ENCODE data around the gene LRP1.
A peak's percentile ranks its signal among the peaks of the same experiment; 100 is the strongest.

The LRP1 gene

GRCh38 chr12:57213763-57214397 is 85.6 kb downstream of the LRP1 start:
- H3K9me3 ChIP-seq (ENCODE audit: insufficient read depth, low read length), result no peaks in the 10 kb centered on the region
- H3K79me2 ChIP-seq (ENCODE audit: low read length), result no peaks in the 10 kb centered on the region
- H4K20me1 ChIP-seq (ENCODE audit: insufficient read depth, low read length), result peaks cover 4% of the 10 kb centered on the region; the same call in 1 of the 2 replicates
- no peak for TF ChIP-seq EZH2phosphoT487 (IDR thresholded peaks at IDR 0.05; ENCODE audit: low read depth)
- TF ChIP-seq CTCF (IDR thresholded peaks at IDR 0.05; ENCODE audit: low read depth, low read length), result no peak
- peaks cover 49% of the 10 kb centered on the region for H3K4me1 ChIP-seq (ENCODE audit: low read length)
- H2AFZ ChIP-seq (ENCODE audit: low read depth, low read length), result no peak overlapping the region
- peaks cover 47% of the 10 kb centered on the region for H3K27me3 ChIP-seq (ENCODE audit: low read depth, low read length)
- H3K4me3 ChIP-seq (ENCODE audit: low read length), result no peak overlapping the region
- H3K27ac ChIP-seq (ENCODE audit: low read length), result no peak overlapping the region
- no peaks in the 10 kb centered on the region for H3K36me3 ChIP-seq (replicated peaks; ENCODE audit: low read depth, low read length)
- no peak overlapping the region for H3K9ac ChIP-seq (ENCODE audit: low read length)
- peak overlapping the region; percentile 56 for H3K4me2 ChIP-seq (ENCODE audit: low read length)

GRCh38 chr12:57214398-57214781 is 86.1 kb downstream of the LRP1 start:
- no peaks in the 10 kb centered on the region for H3K79me2 ChIP-seq (ENCODE audit: low read length)
- peaks cover 50% of the 10 kb centered on the region for H3K4me1 ChIP-seq (ENCODE audit: low read length)
- H3K27me3 ChIP-seq (ENCODE audit: low read depth, low read length), result peaks cover 52% of the 10 kb centered on the region
- no peak overlapping the region for H3K4me3 ChIP-seq (ENCODE audit: low read length)
- no peak overlapping the region for H2AFZ ChIP-seq (ENCODE audit: low read depth, low read length)
- no peaks in the 10 kb centered on the region for H3K36me3 ChIP-seq (replicated peaks; ENCODE audit: low read depth, low read length)
- no peaks in the 10 kb centered on the region for H3K9me3 ChIP-seq (ENCODE audit: insufficient read depth, low read length)
- no peak overlapping the region for H3K9ac ChIP-seq (ENCODE audit: low read length)
- no peak overlapping the region for H3K27ac ChIP-seq (ENCODE audit: low read length)
- peak overlapping the region; percentile 56 for H3K4me2 ChIP-seq (ENCODE audit: low read length)
- peaks cover 4% of the 10 kb centered on the region; the same call in 1 of the 2 replicates for H4K20me1 ChIP-seq (ENCODE audit: insufficient read depth, low read length)
- peak; percentile 77 for TF ChIP-seq CTCF (IDR thresholded peaks at IDR 0.05; ENCODE audit: low read depth, low read length)
- no peak for TF ChIP-seq EZH2phosphoT487 (IDR thresholded peaks at IDR 0.05; ENCODE audit: low read depth)

- H2AFZ ChIP-seq (ENCODE audit: low read depth, low read length), result no peak overlapping the region
- TF ChIP-seq CTCF (IDR thresholded peaks at IDR 0.05; ENCODE audit: low read depth, low read length), result no peak
- TF ChIP-seq EZH2phosphoT487 (IDR thresholded peaks at IDR 0.05; ENCODE audit: low read depth), result no peak
- no peak overlapping the region for H3K9ac ChIP-seq (ENCODE audit: low read length)
- H3K4me3 ChIP-seq (ENCODE audit: low read length), result no peak overlapping the region
- no peaks in the 10 kb centered on the region for H3K9me3 ChIP-seq (ENCODE audit: insufficient read depth, low read length)
- no peak overlapping the region for H3K4me2 ChIP-seq (ENCODE audit: low read length)
- H3K36me3 ChIP-seq (replicated peaks; ENCODE audit: low read depth, low read length), result no peaks in the 10 kb centered on the region
- no peak overlapping the region for H3K27ac ChIP-seq (ENCODE audit: low read length)
- peaks cover 50% of the 10 kb centered on the region for H3K4me1 ChIP-seq (ENCODE audit: low read length)
- H3K79me2 ChIP-seq (ENCODE audit: low read length), result no peaks in the 10 kb centered on the region
- H4K20me1 ChIP-seq (ENCODE audit: insufficient read depth, low read length), result peaks cover 4% of the 10 kb centered on the region; the same call in 1 of the 2 replicates
- peaks cover 59% of the 10 kb centered on the region for H3K27me3 ChIP-seq (ENCODE audit: low read depth, low read length)
These were observed 86.8 kb downstream of the LRP1 start for GRCh38 chr12:57215065-57215464.

DNA sequence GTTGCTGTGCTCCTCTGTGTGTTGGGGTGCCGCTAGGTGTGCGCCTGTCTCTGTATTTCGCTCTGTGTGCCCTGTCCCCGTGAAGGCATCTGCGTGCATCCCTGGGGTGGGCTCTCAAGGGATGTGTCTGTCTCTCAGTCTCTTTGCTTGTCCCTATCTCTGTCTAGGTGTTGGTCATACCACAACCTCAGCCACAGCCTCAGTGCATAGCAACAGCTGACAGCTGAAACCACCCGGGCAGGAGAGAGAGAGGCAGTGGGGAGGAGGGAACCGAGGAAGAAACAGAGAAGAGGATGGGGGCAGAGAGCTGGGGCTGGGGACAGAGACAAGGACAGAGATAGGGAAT is 87.4 kb downstream of the LRP1 start:
- Histone ChIP-seq H3K27ac (ENCODE audit: low read length) (no peak overlapping the region), H3K79me2 (ENCODE audit: low read length) (no peaks in the 10 kb centered on the region), H2AFZ (ENCODE audit: low read depth, low read length) (0 out of 2 replicates have a peak overlapping the region, but pooled peaks have one; percentile 28), H3K4me2 (ENCODE audit: low read length) (peak overlapping the region; percentile 94), H3K36me3 (replicated peaks; ENCODE audit: low read depth, low read length) (no peaks in the 10 kb centered on the region), H3K9me3 (ENCODE audit: insufficient read depth, low read length) (no peaks in the 10 kb centered on the region), H3K9ac (ENCODE audit: low read length) (peak overlapping the region; percentile 41), H3K4me1 (ENCODE audit: low read length) (peaks cover 50% of the 10 kb centered on the region), H3K27me3 (ENCODE audit: low read depth, low read length) (peaks cover 61% of the 10 kb centered on the region), H4K20me1 (ENCODE audit: insufficient read depth, low read length) (peaks cover 4% of the 10 kb centered on the region; the same call in 1 of the 2 replicates), H3K4me3 (ENCODE audit: low read length) (peak overlapping the region; percentile 91)
- TF ChIP-seq CTCF (IDR thresholded peaks at IDR 0.05; ENCODE audit: low read depth, low read length) (no peak), EZH2phosphoT487 (IDR thresholded peaks at IDR 0.05; ENCODE audit: low read depth) (no peak)

All from OCI-LY3 (cell line).